Measurements from ENCODE around the gene FER1L5.

GRCh38 chr2:96689431-96689991 is 46.9 kb downstream of the FER1L5 start:
- TF ChIP-seq POLR2A (IDR thresholded peaks at IDR 0.05; ENCODE audit: low read depth, low read length) (no peak), POLR2AphosphoS5 (IDR thresholded peaks at IDR 0.05; ENCODE audit: low read depth, low read length) (no peak), SPI1 (IDR thresholded peaks at IDR 0.05; ENCODE audit: low read depth, low read length) (no peak), TAF1 (IDR thresholded peaks at IDR 0.05; ENCODE audit: low read depth, low read length) (no peak), POU2F2 (IDR thresholded peaks at IDR 0.05; ENCODE audit: low read depth, low read length) (no peak), PAX5 (IDR thresholded peaks at IDR 0.05; ENCODE audit: insufficient read depth, low read length, severe bottlenecking) (no peak)

All from GM12891 (cell line).